PFSK-1 (cell line): ENCODE results near the gene SELENOW.

Source experiments
- POLR2AphosphoS5 ChIP-seq: IDR thresholded peaks from 2 replicates; pipeline ENCODE4 v1.6.1; 2012; ENCODE audit warnings: low read depth, mild to moderate bottlenecking, control low read depth, low read length, moderate library complexity
- REST ChIP-seq, 2 experiments: IDR thresholded peaks; 2 replicates each; pipeline versions ENCODE4 v1.6.1 to v1.8.0; 2011 to 2012; ENCODE audit warnings: low read depth in 2 of 2, low read length in 2 of 2, control low read depth in 1 of 2, inconsistent platforms in 1 of 2, mild to moderate bottlenecking in 1 of 2, moderate library complexity in 1 of 2; ENCODE audit not compliant: insufficient read depth in 1 of 2
- SIN3A ChIP-seq: IDR thresholded peaks from 2 replicates; pipeline ENCODE4 v1.6.1; 2012; ENCODE audit warnings: mild to moderate bottlenecking, low read length, moderate library complexity, borderline replicate concordance; ENCODE audit not compliant: insufficient read depth
- TAF1 ChIP-seq: IDR thresholded peaks from 2 replicates; pipeline ENCODE4 v1.6.1; 2012; ENCODE audit warnings: low read length, control low read depth, borderline replicate concordance; ENCODE audit not compliant: insufficient read depth

DNA sequence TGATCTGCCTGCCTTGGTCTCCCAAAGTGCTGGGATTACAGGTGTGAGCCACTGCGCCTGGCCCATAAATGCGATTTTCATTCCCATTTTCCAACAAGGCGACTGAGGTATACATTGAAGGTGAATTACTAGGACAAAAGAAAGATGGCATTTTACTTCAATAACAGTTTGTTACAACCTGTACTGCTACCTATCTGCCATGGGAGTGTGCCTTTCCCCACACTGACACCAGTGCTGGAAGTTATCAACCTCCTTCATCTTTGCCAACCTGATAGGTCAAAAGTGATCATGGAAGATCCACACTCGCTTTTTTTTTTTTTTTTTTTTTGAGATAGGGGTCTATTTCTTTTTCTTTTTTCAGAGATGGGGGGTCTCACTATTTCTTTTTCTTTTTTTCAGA, 54.2 kb downstream of the SELENOW start:
- TF ChIP-seq POLR2AphosphoS5 = no peak
- no peak for TF ChIP-seq REST (IDR thresholded peaks at IDR 0.05; ENCODE audit: insufficient read depth in 1 of 2, low read depth in 2 of 2, low read length in 2 of 2)
- no peak for TF ChIP-seq TAF1
- no peak for TF ChIP-seq SIN3A
